Activated T-helper 1 cell treated with anti-CD3 and anti-CD28 coated beads, Interleukin-12 subunit alpha, Interleukin-12 subunit beta, Interleukin-2, Interleukin-4 antibody, amounts not matched to agents 30 ng/mL and 10 ng/mL and 1 ng/mL, durations not matched to agents 14 hours and 24 hours and 36 hours (primary cell): Measurements from ENCODE around the gene SCAMP2. TPM values are rescaled to one million over a fixed set of nuclear protein-coding genes. Genes with fewer than 3 reads are reported as not detected.
"Not testable (repeated sequence)": the region's sequence is repeated elsewhere in the genome, so short reads cannot be mapped to it uniquely, and the experiment has no call there.

Experiments used
- DNase-seq: peaks from one replicate; pipeline ENCODE4 v3.0.0; 2021; ENCODE audit warnings: low spot score
- H3K27ac Mint-ChIP-seq: one replicate; pipeline ENCODE4 v1.8.0; 2021; ENCODE audit warnings: mild to moderate bottlenecking, mixed read lengths
- H3K27me3 Mint-ChIP-seq: one replicate; pipeline ENCODE4 v1.8.0; 2022; ENCODE audit warnings: mild to moderate bottlenecking, moderate library complexity, mixed read lengths; ENCODE audit not compliant: insufficient read depth
- H3K36me3 Mint-ChIP-seq: one replicate; pipeline ENCODE4 v1.8.0; 2021; ENCODE audit warnings: low read depth, mixed read lengths
- H3K4me1 Mint-ChIP-seq: one replicate; pipeline ENCODE4 v1.8.0; 2021; ENCODE audit warnings: low read depth, mixed read lengths
- H3K4me3 Mint-ChIP-seq: one replicate; pipeline ENCODE4 v1.8.0; 2021; ENCODE audit warnings: mild to moderate bottlenecking, moderate library complexity, mixed read lengths
- H3K9me3 Mint-ChIP-seq: one replicate; pipeline ENCODE4 v1.8.0; 2021; ENCODE audit warnings: mixed read lengths
- intact Hi-C: fragments of 100-400 bp; cut with micrococcal nuclease; formaldehyde crosslinking; loops from one replicate; pipeline ENCODE4 v1.15.1; 2024
- total RNA-seq: library from RNA; stranded (reverse); gene quantifications from 2 replicates; pipeline ENCODE4 v1.2.3, GENCODE V29; 2022

The SCAMP2 gene, protein sequence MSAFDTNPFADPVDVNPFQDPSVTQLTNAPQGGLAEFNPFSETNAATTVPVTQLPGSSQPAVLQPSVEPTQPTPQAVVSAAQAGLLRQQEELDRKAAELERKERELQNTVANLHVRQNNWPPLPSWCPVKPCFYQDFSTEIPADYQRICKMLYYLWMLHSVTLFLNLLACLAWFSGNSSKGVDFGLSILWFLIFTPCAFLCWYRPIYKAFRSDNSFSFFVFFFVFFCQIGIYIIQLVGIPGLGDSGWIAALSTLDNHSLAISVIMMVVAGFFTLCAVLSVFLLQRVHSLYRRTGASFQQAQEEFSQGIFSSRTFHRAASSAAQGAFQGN
- 93.7 and 103 TPM in 2 replicates for total RNA-seq

GRCh38 chr15:74873036-74873755 is at the start of gene SCAMP2:
Gene SCAMP2 (minus strand): TSS chr15:74873365. CDS start chr15:74873255, 110 bp downstream.
- Mint-ChIP-seq H3K27ac (peak within 1 kb of the TSS; percentile 86), H3K27me3 (peaks cover 4% of the 10 kb centered on the region), H3K36me3 (peaks cover 14% of the 10 kb centered on the region), H3K9me3 (no peaks in the 10 kb centered on the region), H3K4me1 (peaks cover 34% of the 10 kb centered on the region), H3K4me3 (peak within 1 kb of the TSS; percentile 97)
- DNase-seq, result peak; percentile 86
- intact Hi-C loops, result loop anchor here (1.0 to 10.0 kb wide), 8 partner anchors 16 to 878 kb away; partner anchors contain the start of genes COX5A, FAM219B, PML and SIN3A

DNA sequence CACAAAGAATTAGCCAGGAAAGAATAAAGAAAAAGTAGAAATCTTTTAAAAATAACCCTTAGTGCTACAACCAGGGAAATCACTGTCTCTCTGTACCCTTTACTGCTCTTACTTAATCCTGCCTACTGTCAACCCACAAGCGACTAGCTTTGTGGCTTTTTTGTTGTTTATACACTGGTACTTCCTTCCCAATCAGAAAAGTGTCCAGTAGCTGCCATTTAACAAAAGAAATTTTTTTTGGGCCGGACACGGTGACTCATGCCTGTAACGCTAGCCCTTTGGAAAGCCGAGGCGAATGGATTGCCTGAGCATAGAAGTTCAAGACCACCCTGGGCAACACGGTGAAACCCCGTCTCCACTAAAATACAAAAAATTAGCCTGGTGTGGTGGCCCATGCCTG is 47.3 kb upstream of the SCAMP2 start:
- H3K4me3 Mint-ChIP-seq, result no peak overlapping the region
- peaks cover 47% of the 10 kb centered on the region for H3K36me3 Mint-ChIP-seq
- no peak for DNase-seq
- H3K9me3 Mint-ChIP-seq, result no peaks in the 10 kb centered on the region
- peaks cover 9% of the 10 kb centered on the region for H3K4me1 Mint-ChIP-seq
- H3K27me3 Mint-ChIP-seq, result no peaks in the 10 kb centered on the region
- H3K27ac Mint-ChIP-seq, result peak overlapping the region; percentile 18
- intact Hi-C loops, result no loop called here

- Mint-ChIP-seq H3K9me3 (no peaks in the 10 kb centered on the region), H3K36me3 (peaks cover 43% of the 10 kb centered on the region), H3K4me1 (no peaks in the 10 kb centered on the region), H3K4me3 (no peak overlapping the region), H3K27me3 (no peaks in the 10 kb centered on the region), H3K27ac (no peak overlapping the region)
- DNase-seq, result no peak
- intact Hi-C loops, result no loop called here
Measured at GRCh38 chr15:74917676-74918075, 44.5 kb upstream of the SCAMP2 start.

GRCh38 chr15:74913799-74914198 is 40.6 kb upstream of the SCAMP2 start:
- H3K27me3 Mint-ChIP-seq, H3K27ac Mint-ChIP-seq, H3K4me1 Mint-ChIP-seq, H3K4me3 Mint-ChIP-seq, DNase-seq, H3K9me3 Mint-ChIP-seq, intact Hi-C loops: not testable (repeated sequence)
- H3K36me3 Mint-ChIP-seq, result peaks cover 24% of the 10 kb centered on the region

DNA sequence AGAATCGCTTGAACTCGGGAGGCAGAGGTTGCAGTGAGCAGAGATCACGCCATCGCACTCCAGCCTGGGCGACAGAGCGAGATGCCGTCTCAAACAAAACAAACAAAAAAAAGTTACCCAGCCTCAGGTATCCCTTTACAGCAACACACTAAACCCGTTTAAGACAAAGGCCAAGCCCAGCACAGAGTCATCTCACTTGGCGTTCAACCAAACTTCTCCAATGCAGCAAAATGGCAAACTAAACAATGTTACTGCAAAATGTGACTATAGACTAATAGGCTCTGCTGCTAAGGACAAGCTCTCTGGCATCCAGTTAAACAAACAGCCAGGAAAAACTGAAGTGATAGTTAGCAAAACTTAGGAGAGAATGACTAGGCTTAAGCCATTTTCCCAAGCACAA is 39.9 kb upstream of the SCAMP2 start:
- Mint-ChIP-seq H3K27me3 (no peaks in the 10 kb centered on the region), H3K36me3 (peaks cover 19% of the 10 kb centered on the region), H3K4me1 (no peaks in the 10 kb centered on the region), H3K4me3 (no peak overlapping the region), H3K27ac (no peak overlapping the region), H3K9me3 (no peaks in the 10 kb centered on the region)
- intact Hi-C loops, result no loop called here
- no peak for DNase-seq

DNA sequence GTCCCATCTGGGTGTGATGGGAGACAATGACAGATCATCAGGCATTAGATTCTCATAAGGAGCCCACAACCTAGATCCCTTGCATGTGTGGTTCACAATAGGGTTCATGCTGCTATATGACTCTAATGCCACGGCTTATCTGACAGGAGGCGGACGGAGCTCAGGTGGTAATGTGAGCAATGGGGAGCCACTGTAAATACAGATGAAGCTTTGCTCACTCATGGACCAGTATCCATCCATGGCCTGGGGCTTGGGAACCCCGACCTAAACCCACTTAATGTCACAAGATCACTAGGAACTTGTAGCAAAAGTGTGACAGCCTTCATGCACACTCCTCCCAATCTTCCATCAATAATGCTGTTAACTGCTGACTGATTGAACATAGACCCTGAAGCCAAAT is 35.5 kb upstream of the SCAMP2 start:
- no peak for DNase-seq
- intact Hi-C loops, result no loop called here
- H3K27me3 Mint-ChIP-seq, result no peaks in the 10 kb centered on the region
- H3K9me3 Mint-ChIP-seq, result no peaks in the 10 kb centered on the region
- peaks cover 32% of the 10 kb centered on the region for H3K4me1 Mint-ChIP-seq
- H3K27ac Mint-ChIP-seq, result no peak overlapping the region
- H3K36me3 Mint-ChIP-seq, result peaks cover 27% of the 10 kb centered on the region
- H3K4me3 Mint-ChIP-seq, result no peak overlapping the region

DNA sequence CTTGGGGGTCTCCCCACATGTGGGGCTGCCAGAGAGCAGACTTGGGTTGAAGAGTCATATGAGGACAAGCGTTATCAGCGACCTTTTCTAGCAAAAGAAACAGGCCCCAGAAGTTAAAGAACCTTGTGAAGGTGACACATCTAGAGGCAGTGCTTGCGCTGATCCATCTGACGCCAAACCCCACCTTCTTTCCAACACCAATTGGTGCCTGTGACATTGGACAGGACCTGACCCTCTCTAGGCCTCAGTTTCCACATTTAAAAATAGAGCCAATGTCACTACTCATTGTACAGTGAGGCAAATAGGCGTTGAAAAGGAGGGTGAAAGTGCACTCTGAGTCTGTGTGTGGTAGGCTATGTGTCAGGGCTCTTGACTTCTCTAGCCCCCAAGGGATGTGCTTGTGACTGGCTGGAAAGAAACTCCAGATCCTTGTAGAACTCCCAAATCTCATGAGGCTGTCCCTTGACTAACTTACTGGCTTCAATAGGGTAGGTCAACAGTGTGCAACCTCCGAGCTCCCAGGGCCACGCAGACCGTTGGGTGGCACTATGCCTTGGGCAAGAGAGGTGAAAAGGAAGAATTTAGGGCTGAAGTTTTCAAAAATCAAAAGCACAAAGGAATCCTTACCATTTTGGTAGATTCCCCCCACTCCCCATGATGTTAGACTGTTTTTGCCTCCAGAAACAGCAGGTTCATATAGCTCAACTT is 34.2 kb upstream of the SCAMP2 start:
- peaks cover 30% of the 10 kb centered on the region for H3K36me3 Mint-ChIP-seq

DNA sequence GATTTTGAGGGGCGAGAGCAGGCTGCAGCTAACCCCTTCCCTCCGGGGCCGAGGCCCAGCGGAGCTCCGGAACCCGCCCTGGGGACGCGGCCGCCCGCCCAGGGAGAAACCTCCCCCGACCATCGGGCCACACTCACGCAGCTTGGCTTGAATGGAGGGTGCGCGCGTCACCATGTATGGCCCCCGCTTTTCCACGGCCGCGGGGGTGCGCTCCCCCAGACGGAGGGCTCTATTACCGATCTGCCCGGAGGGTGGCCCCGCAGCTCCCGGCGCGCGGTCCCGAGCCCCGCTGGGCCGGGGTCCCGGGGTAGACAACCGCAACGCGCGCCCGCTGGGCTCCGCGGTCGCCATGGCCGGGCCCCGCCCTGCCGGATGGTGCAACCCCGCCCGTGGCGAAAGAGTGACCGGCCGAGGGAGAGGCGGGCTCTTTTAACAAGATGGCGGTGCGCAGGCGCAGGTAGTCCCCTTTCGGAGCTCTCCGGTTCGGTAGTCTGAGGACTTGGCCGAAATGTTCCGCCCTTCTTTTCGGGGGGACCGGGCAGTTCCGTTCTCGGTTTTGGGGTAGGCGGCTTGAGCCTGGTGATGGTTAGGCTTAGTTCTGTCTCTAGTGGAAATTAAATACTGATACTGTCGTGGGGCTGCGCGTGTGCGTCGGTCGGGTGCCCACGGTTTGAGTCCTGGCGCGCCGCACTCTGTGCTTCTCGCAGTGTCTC is 33.4 kb upstream of the SCAMP2 start, which contains the start of gene FAM219B:
Gene FAM219B (minus strand): TSS at position 402 of the 713 bp plus-strand sequence. CDS start 51 bp downstream, at position 351.
- Mint-ChIP-seq H3K9me3 (no peaks in the 10 kb centered on the region), H3K27me3 (no peaks in the 10 kb centered on the region), H3K27ac (peak within 1 kb of the TSS; percentile 87), H3K4me1 (peaks cover 44% of the 10 kb centered on the region), H3K36me3 (peaks cover 28% of the 10 kb centered on the region), H3K4me3 (peak within 1 kb of the TSS; percentile 92)
- peak; percentile 81 for DNase-seq
- intact Hi-C loops, result loop anchor here (1.0 to 2.0 kb wide), 5 partner anchors 16 to 61 kb away; partner anchors contain the start of genes COX5A, MPI and SCAMP2

More for the DNA sequence above, 34.2 kb upstream of the SCAMP2 start:
- Mint-ChIP-seq H3K9me3 (no peaks in the 10 kb centered on the region), H3K4me3 (peak overlapping the region; percentile 90), H3K27ac (peak overlapping the region; percentile 87), H3K4me1 (peaks cover 37% of the 10 kb centered on the region), H3K27me3 (no peaks in the 10 kb centered on the region)
- intact Hi-C loops, result loop anchor here (2.0 kb wide), 1 partner anchor 43 kb away; no protein-coding TSS in a partner anchor
- no peak for DNase-seq

DNA sequence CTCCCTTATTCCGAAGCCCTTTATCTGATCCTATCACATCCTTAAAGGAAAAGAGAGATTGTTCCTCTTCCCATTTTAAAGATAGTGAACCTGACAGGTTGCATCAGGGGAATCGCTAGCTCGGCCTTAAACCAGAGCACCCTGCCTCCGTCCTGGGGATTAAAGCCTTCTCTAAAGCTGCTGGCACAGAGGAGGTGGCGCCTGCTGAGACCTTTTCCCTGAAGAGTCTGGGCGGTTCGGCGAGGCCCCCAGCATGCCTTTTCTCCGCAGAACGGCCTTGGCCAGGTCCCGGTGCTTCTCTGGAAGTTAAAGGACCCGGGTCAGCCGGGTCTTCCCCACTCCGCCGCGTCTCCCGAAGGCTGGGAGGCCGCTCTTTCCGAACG is 32.9 kb upstream of the SCAMP2 start:
- Mint-ChIP-seq H3K9me3 (no peaks in the 10 kb centered on the region), H3K36me3 (peaks cover 26% of the 10 kb centered on the region), H3K27me3 (no peaks in the 10 kb centered on the region), H3K4me1 (peaks cover 45% of the 10 kb centered on the region), H3K4me3 (peak overlapping the region; percentile 92), H3K27ac (peak overlapping the region; percentile 68)
- no peak for DNase-seq
- intact Hi-C loops, result loop anchor here (1.0 to 2.0 kb wide), 5 partner anchors 16 to 61 kb away; partner anchors contain the start of genes COX5A, MPI and SCAMP2

DNA sequence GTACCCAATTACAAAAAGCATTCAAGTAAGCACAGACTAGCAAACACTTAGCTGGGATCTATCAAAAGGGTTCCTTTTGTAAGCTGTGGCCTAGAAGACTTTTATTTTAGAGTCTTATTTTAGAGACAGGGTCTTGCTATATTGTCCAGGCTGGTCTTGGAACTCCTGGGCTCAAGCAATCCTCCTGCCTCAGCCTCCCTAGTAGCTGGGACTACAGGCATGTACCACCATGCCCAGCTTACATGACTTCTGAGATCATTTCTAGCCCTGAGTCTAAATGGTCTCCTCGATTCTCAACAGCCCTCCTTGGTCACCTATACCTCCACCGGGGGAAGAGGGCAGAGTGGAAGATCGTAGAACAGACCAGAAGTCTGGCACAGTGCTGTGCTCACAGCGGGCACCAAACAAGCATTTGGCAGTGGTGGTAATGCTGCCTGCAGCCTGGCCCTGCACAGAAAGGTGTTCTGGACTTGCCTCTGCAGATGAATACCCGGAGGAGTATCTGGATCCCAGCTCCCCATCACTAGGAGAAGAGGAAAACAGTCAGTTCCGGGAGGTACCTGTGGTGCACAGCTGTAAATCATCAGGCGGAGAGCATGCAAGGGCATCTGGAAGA is 31.1 kb upstream of the SCAMP2 start:
- no peak for DNase-seq
- intact Hi-C loops, result no loop called here
- peak overlapping the region; percentile 92 for H3K4me3 Mint-ChIP-seq
- no peaks in the 10 kb centered on the region for H3K9me3 Mint-ChIP-seq
- peaks cover 55% of the 10 kb centered on the region for H3K4me1 Mint-ChIP-seq
- H3K27me3 Mint-ChIP-seq, result no peaks in the 10 kb centered on the region
- H3K27ac Mint-ChIP-seq, result no peak overlapping the region
- H3K36me3 Mint-ChIP-seq, result peaks cover 34% of the 10 kb centered on the region

- peak overlapping the region; percentile 27 for H3K27ac Mint-ChIP-seq
- intact Hi-C loops, result no loop called here
- no peaks in the 10 kb centered on the region for H3K9me3 Mint-ChIP-seq
- peaks cover 34% of the 10 kb centered on the region for H3K36me3 Mint-ChIP-seq
- peaks cover 59% of the 10 kb centered on the region for H3K4me1 Mint-ChIP-seq
- no peak for DNase-seq
- peak overlapping the region; percentile 15 for H3K4me3 Mint-ChIP-seq
- no peaks in the 10 kb centered on the region for H3K27me3 Mint-ChIP-seq
Measured at GRCh38 chr15:74903676-74904075, 30.5 kb upstream of the SCAMP2 start.
